Thyroid gland (tissue), 4 donors: Measurements from ENCODE around the gene MAP2K4. TPM values are rescaled to one million over a fixed set of nuclear protein-coding genes. Genes with fewer than 3 reads are reported as not detected.

Source experiments
- DNase-seq, 2 donors: peaks; one replicate each; pipeline ENCODE4 v3.0.0-alpha.2; 2019
- H3K27ac ChIP-seq, 3 donors: fragments of 200-600 bp; sonication (generic); 1 replicate in 2 of 3; 2 replicates in 1 of 3; pipeline ENCODE4 v1.5.1; 2016 to 2019; ENCODE audit warnings: mild to moderate bottlenecking in 1 of 3, moderate library complexity in 1 of 3
- H3K27me3 ChIP-seq: fragments of 200-600 bp; sonication (generic); one replicate; pipeline ENCODE4 v1.5.1; 2019
- H3K36me3 ChIP-seq, 2 donors: fragments of 200-600 bp; sonication (generic); one replicate each; pipeline ENCODE4 v1.5.1; 2016 to 2019
- H3K4me1 ChIP-seq, 2 donors: fragments of 200-600 bp; sonication (generic); one replicate each; pipeline ENCODE4 v1.5.1; 2017 to 2019
- H3K4me3 ChIP-seq, 3 donors: fragments of 200-600 bp; sonication (generic); replicated peaks in 1 of 3; 1 replicate in 2 of 3; 2 replicates in 1 of 3; pipeline ENCODE4 v1.5.1; 2016; ENCODE audit warnings: mild to moderate bottlenecking in 1 of 3
- H3K9me3 ChIP-seq: fragments of 200-600 bp; sonication (generic); one replicate; pipeline ENCODE4 v1.5.1; 2017
- CTCF ChIP-seq, 6 experiments: fragments of 200-600 bp in 3 of 6; fragments of 450-650 bp in 3 of 6; sonication (generic) in 3 of 6; IDR thresholded peaks; one replicate each; pipeline ENCODE4 v1.5.1; 2016 to 2019; ENCODE audit warnings: antibody characterized with exemption in 6 of 6, mild to moderate bottlenecking in 2 of 6, inconsistent platforms in 1 of 6, moderate library complexity in 1 of 6
- POLR2A ChIP-seq, 2 donors: fragments of 450-650 bp; IDR thresholded peaks; one replicate each; pipeline ENCODE4 v1.6.1; 2017; ENCODE audit warnings: antibody characterized with exemption in 2 of 2, mild to moderate bottlenecking in 2 of 2, moderate library complexity in 1 of 2
- WGBS, 2 donors: methylation state at CpG; one replicate each; pipeline ENCODE4 v1.1.5; 2017; 5-methylcytosine and 5-hydroxymethylcytosine counted together
- intact Hi-C: fragments of 100-400 bp; cut with DNase I; formaldehyde crosslinking; loops from one replicate; pipeline ENCODE4 v1.15.1; 2023
- total RNA-seq, 4 donors: library from RNA; depleted of rRNA; stranded (reverse); fragments of >200 nt; gene quantifications; one replicate each; pipeline ENCODE4 v1.2.3, GENCODE V29; 2016

MAP2K4 gene
- total RNA-seq, 4 donors from 2014 or later = 41.6 to 53.2 (median 47.8) TPM

- H3K9me3 ChIP-seq = no peaks in the 10 kb centered on the region
- H3K4me1 ChIP-seq = no peaks in the 10 kb centered on the region
- no peak for DNase-seq
- WGBS, 2 donors = 59 to 66% methylated on average over 1 of the region's 1 CpG
- intact Hi-C loops = no loop called here
- H3K27me3 ChIP-seq = no peaks in the 10 kb centered on the region
- TF ChIP-seq CTCF (IDR thresholded peaks at IDR 0.05) (no peak), POLR2A (IDR thresholded peaks at IDR 0.05) (no peak)
- H3K27ac ChIP-seq = no peak overlapping the region
- H3K36me3 ChIP-seq = no peaks in the 10 kb centered on the region
- no peak overlapping the region for H3K4me3 ChIP-seq
Observed at GRCh38 chr17:12107905-12108304, 87.2 kb downstream of the MAP2K4 start.

- no peaks in the 10 kb centered on the region for H3K4me1 ChIP-seq
- DNase-seq = no peak
- H3K9me3 ChIP-seq = no peaks in the 10 kb centered on the region
- H3K4me3 ChIP-seq = no peak overlapping the region
- 95 to 96% methylated on average over 2 of the region's 2 CpGs for WGBS, 2 donors
- TF ChIP-seq POLR2A (IDR thresholded peaks at IDR 0.05) (no peak), CTCF (IDR thresholded peaks at IDR 0.05) (no peak)
- H3K27ac ChIP-seq = no peak overlapping the region
- no peaks in the 10 kb centered on the region for H3K27me3 ChIP-seq
- intact Hi-C loops = no loop called here
- H3K36me3 ChIP-seq = peaks cover 10 to 15% of the 10 kb centered on the region in 2 donors
Observed at GRCh38 chr17:12110906-12111305, 90.2 kb downstream of the MAP2K4 start.

GRCh38 chr17:12113156-12113555 is 92.5 kb downstream of the MAP2K4 start:
- TF ChIP-seq POLR2A (IDR thresholded peaks at IDR 0.05) = no peak
- TF ChIP-seq CTCF (IDR thresholded peaks at IDR 0.05) = no peak
- Histone ChIP-seq H3K27me3 (no peaks in the 10 kb centered on the region), H3K27ac (no peak overlapping the region), H3K4me1 (no peaks in the 10 kb centered on the region), H3K36me3 (peaks cover 10 to 21% of the 10 kb centered on the region in 2 donors), H3K4me3 (no peak overlapping the region), H3K9me3 (no peaks in the 10 kb centered on the region)
- WGBS, 2 donors = 100% methylated on average over 2 of the region's 2 CpGs
- intact Hi-C loops = no loop called here
- DNase-seq = no peak

GRCh38 chr17:12114686-12115418 is 94.2 kb downstream of the MAP2K4 start:
- no peak overlapping the region for H3K4me3 ChIP-seq
- H3K36me3 ChIP-seq = peaks cover 10 to 21% of the 10 kb centered on the region in 2 donors
- intact Hi-C loops = no loop called here
- H3K4me1 ChIP-seq = no peaks in the 10 kb centered on the region
- WGBS, 2 donors = 91 to 93% methylated on average over 3 of the region's 3 CpGs
- TF ChIP-seq POLR2A (IDR thresholded peaks at IDR 0.05) = no peak
- no peak for TF ChIP-seq CTCF (IDR thresholded peaks at IDR 0.05)
- no peak for DNase-seq
- H3K9me3 ChIP-seq = no peaks in the 10 kb centered on the region
- H3K27ac ChIP-seq = no peak overlapping the region
- H3K27me3 ChIP-seq = no peaks in the 10 kb centered on the region

GRCh38 chr17:12116143-12116542 is 95.5 kb downstream of the MAP2K4 start:
- no peak overlapping the region for H3K27ac ChIP-seq
- no peak for DNase-seq
- H3K9me3 ChIP-seq = no peaks in the 10 kb centered on the region
- no peaks in the 10 kb centered on the region for H3K4me1 ChIP-seq
- no peak overlapping the region for H3K4me3 ChIP-seq
- no peaks in the 10 kb centered on the region for H3K27me3 ChIP-seq
- intact Hi-C loops = no loop called here
- H3K36me3 ChIP-seq = peaks cover 10 to 21% of the 10 kb centered on the region in 2 donors
- no peak for TF ChIP-seq POLR2A (IDR thresholded peaks at IDR 0.05)
- TF ChIP-seq CTCF (IDR thresholded peaks at IDR 0.05) = no peak
